Transverse colon (tissue), 4 donors: ENCODE results near the gene STK11.

Source experiments
- CTCF ChIP-seq, 5 experiments: fragments of 200-600 bp in 3 of 5; fragments of 450-650 bp in 2 of 5; sonication (generic) in 3 of 5; IDR thresholded peaks; 1 replicate in 2 of 5; 2 replicates in 3 of 5; pipeline ENCODE4 v1.5.1; 2016 to 2017; ENCODE audit warnings: antibody characterized with exemption in 5 of 5, inconsistent platforms in 3 of 5, mild to moderate bottlenecking in 2 of 5, moderate library complexity in 1 of 5
- EP300 ChIP-seq: sonication (generic); formaldehyde crosslinking; IDR thresholded peaks from one replicate; pipeline ENCODE4 v1.6.1; 2017; ENCODE audit warnings: antibody characterized with exemption, low read depth
- POLR2A ChIP-seq: fragments of 450-650 bp; IDR thresholded peaks from one replicate; pipeline ENCODE4 v1.6.1; 2016; ENCODE audit warnings: antibody characterized with exemption, mild to moderate bottlenecking, moderate library complexity
- POLR2AphosphoS5 ChIP-seq, 3 donors: sonication (generic); formaldehyde crosslinking; IDR thresholded peaks; one replicate each; pipeline ENCODE4 v1.6.1; 2016; ENCODE audit warnings: antibody characterized with exemption in 3 of 3

- TF ChIP-seq POLR2AphosphoS5 (IDR thresholded peaks at IDR 0.05): no peak
- TF ChIP-seq CTCF (IDR thresholded peaks at IDR 0.05): no peak
- no peak for TF ChIP-seq POLR2A
- no peak for TF ChIP-seq EP300
These were observed 57.1 kb downstream of the STK11 start for GRCh38 chr19:1262623-1263123.
